Astrocyte of the spinal cord (primary cell): ENCODE results near the gene FHIT.

Experiments used
- DNase-seq: peaks from one replicate; pipeline ENCODE4 v3.0.0; 2011; ENCODE audit warnings: low read depth, low spot score
- H3K4me3 ChIP-seq: 2 replicates; pipeline ENCODE4 v1.5.1; 2011; ENCODE audit warnings: low read depth, mild to moderate bottlenecking, low read length, moderate library complexity
- in situ Hi-C: cut with HindIII; loops from 2 replicates; pipeline ENCODE4 v1.10.0; 2017; ENCODE audit warnings: low sequenced_read_pairs
- TF ChIP-seq, protein P1 (sequence below): IDR thresholded peaks from 2 replicates; pipeline ENCODE4 v1.5.1; 2012; ENCODE audit warnings: low read depth, mild to moderate bottlenecking, low read length, inconsistent platforms

Gene FHIT

DNA sequence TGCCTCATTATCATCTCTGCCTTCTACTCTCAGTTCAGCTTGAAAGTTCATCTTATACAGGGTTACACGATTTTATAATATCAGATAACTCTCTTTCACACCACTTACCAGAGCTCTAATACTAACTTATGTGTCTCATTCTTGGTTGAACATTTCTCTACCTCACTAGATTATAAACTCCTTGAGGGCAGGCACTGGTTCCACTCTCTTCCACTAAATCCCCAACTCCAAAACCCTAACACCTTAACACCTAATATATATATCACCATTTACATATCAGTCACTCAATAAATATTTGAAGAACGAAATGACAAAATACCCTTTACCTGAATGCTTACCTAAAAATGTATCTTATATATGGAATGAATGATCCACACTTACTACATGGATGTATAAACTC lies 977.2 kb downstream of the FHIT start:
- TF ChIP-seq, protein P1, sequence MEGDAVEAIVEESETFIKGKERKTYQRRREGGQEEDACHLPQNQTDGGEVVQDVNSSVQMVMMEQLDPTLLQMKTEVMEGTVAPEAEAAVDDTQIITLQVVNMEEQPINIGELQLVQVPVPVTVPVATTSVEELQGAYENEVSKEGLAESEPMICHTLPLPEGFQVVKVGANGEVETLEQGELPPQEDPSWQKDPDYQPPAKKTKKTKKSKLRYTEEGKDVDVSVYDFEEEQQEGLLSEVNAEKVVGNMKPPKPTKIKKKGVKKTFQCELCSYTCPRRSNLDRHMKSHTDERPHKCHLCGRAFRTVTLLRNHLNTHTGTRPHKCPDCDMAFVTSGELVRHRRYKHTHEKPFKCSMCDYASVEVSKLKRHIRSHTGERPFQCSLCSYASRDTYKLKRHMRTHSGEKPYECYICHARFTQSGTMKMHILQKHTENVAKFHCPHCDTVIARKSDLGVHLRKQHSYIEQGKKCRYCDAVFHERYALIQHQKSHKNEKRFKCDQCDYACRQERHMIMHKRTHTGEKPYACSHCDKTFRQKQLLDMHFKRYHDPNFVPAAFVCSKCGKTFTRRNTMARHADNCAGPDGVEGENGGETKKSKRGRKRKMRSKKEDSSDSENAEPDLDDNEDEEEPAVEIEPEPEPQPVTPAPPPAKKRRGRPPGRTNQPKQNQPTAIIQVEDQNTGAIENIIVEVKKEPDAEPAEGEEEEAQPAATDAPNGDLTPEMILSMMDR, result no peak
- no peak overlapping the region for H3K4me3 ChIP-seq
- no peak for DNase-seq
- in situ Hi-C loops, result no loop called here

DNA sequence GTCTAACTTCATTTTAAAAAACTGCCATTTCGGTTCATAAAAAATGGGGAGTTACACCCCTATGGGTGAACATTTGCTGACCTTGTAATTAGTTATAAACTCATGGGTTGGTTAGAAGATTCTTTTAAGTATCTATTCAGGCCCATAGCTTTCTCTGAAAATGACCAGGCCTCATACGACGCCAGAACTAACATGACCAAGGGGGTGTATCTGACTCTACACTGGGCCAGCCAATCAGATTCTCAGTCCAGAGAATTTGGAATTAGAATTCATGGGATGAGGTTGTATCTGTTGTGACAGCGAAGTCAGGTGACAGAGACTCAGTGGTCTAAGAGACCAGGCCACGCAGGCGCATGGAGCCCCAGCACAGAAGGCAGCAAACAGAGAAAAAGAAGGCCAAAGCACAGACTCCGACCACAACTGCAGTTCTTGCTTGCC lies 981.4 kb downstream of the FHIT start:
- no peak overlapping the region for H3K4me3 ChIP-seq
- in situ Hi-C loops, result no loop called here
- no peak for DNase-seq
- TF ChIP-seq, protein P1, result no peak

DNA sequence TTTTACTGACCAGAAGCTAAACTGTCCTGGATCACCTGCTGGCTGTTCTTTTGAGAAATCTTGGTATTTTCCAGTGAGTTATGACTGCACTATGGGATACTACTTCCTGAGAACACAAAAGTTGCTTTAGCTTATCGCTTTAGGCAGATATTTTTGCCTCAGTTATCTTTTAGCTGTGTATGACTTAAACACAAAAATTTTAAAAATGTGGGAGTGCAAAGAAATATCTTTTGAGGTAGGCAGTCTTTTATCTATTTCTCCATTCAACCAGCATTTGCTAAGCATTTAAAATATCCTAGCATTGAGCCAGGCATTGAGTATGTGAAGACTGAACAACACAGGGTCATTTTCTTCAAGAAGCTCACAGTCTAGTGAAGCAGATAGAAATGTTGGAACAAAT lies 981.9 kb downstream of the FHIT start:
- no peak overlapping the region for H3K4me3 ChIP-seq
- TF ChIP-seq, protein P1, result no peak
- no peak for DNase-seq
- in situ Hi-C loops, result no loop called here

GRCh38 chr3:60268123-60268522 lies 983.1 kb downstream of the FHIT start:
- no peak overlapping the region for H3K4me3 ChIP-seq
- no peak for DNase-seq
- TF ChIP-seq, protein P1, result no peak
- in situ Hi-C loops, result no loop called here

- in situ Hi-C loops, result no loop called here
These were observed 984.8 kb downstream of the FHIT start for GRCh38 chr3:60266444-60266843.

DNA sequence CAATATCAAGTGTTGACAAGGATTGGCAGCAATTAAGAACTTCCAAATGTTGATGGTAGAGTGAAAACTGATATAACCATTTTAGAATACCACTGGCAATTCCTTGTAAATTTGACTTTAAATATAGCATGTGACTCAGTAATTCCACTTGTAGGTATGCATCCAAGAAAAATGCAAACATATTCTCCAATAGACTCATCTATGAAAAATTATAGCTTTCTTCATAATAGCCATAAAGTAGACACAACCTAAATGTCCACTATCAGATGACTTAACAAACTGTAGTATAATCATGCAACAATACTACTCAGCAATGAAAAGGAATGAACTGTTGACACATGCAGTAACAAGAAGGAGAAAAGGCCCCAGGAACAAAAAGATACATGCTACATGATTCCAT lies 988.1 kb downstream of the FHIT start:
- in situ Hi-C loops, result no loop called here
- DNase-seq, result no peak
- H3K4me3 ChIP-seq, result no peak overlapping the region
- TF ChIP-seq, protein P1, result no peak

More at GRCh38 chr3:60266444-60266843, 984.8 kb downstream of the FHIT start:
- TF ChIP-seq, protein P1, result no peak
- H3K4me3 ChIP-seq, result no peak overlapping the region
- DNase-seq, result no peak

GRCh38 chr3:60262546-60262945 lies 988.7 kb downstream of the FHIT start:
- TF ChIP-seq, protein P1, result no peak
- no peak overlapping the region for H3K4me3 ChIP-seq
- in situ Hi-C loops, result no loop called here
- DNase-seq, result no peak
